Umbilical cord (tissue), 2 donors: ENCODE results near the gene TEX22. TPM values are rescaled to one million over a fixed set of nuclear protein-coding genes. Genes with fewer than 3 reads are reported as not detected.
"Not testable (repeated sequence)": the region's sequence is repeated elsewhere in the genome, so short reads cannot be mapped to it uniquely, and the experiment has no call there.

ENCODE experiments used
- DNase-seq: peaks from one replicate; pipeline ENCODE4 v3.0.0-alpha.2; 2015; ENCODE audit warnings: low spot score
- total RNA-seq: library from RNA; depleted of rRNA; stranded (reverse); fragments of >200 nt; gene quantifications from one replicate; pipeline ENCODE4 v1.2.3, GENCODE V29; 2014; ENCODE audit warnings: low replicate concordance; ENCODE audit not compliant: insufficient read depth

Gene TEX22
- not detected for total RNA-seq

DNA sequence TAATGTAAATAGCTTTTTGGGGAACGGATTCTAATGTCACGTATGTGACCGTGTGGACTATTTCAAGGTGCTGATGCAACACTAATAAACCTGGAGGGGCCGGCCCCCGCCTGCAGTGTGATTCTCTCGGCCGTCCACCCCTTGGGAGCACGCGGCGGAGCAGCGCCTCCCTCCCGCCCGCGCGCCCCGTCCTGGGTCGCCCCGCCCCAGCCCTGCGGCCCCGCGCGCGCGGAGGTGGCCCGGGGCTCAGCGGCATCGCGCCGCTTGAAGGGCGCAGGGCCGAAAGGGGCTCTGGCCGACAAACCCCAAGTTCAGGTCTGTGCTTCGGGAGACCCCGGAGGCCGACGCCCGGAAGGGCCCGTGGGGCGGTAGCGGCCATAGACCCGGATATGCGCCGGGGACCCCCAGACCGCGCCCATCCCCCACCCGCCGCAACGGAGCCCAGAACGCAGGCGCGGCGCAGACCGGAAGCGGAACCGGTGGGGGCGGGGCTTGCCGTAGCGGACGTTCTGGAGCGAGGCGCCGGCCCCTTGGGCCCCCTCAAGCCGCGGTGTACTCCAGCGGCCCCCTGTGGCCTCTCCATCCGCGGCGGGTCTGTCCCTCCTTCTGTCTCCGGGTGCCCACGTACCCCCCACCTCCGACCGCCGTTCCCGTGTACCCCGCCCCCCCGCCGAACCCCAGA is at the start of gene TEX22:
TSS of gene TEX22 (plus strand) at position 495 of the 682 bp plus-strand sequence. CDS start 803 bp downstream, outside the sequence.
- DNase-seq = peak; percentile 87

DNA sequence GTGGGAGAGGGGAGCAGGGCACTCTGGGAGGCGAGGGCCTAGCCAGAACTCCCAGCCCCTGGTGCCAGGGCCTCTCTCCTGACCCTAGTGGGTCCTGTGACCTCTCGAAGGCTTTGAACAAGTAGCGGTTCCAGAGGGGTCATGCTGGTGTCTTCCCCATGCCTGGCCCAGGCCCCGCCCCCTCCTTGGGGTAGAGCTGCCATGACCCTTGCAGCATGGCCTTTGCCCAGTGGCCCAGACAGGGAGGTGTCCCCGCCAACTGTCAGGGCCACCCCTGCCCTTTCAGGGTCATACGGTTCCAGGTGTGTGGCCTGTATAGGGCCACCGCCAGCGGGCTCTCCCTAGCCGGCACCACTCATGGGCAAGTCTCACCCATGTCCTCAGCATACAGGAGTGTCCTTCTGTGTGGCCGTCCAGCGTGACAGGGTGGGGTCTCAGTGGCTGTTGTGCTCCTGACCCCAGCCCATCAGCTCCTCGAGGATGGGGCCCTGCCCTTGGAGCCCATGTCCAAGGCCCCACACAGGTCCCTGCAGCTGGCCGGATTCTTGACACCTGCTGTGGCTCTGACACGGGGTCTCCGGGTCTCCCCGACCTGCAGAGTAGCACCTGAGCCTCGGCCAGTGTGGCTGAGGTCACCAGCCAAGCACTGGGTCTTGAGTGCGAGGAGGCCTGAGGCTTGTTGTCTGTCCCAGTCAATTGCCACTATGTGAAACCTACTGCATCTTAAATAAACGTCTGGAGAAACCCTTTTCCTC is 49.2 kb upstream of the TEX22 start:
- no peak for DNase-seq

DNA sequence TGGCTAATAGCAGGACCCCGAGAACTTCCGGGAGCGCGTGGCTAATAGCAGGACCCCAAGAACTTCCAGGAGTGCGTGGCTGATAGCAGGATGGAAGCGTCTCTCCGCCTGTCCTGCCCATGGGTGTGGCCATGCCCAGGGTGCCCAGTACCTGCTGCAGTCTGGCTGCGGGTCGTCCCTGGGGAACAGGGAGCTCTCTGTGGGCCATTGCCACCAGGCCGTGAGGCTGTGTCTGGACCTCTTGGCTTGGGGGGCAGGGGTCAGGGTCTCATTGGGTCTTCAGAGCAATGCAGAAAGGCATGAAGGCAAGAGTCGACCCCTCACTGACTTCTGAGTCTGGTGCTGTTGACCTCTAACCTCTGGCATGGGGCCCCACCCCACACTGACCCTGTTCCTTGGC is 48.3 kb upstream of the TEX22 start:
- no peak for DNase-seq

DNA sequence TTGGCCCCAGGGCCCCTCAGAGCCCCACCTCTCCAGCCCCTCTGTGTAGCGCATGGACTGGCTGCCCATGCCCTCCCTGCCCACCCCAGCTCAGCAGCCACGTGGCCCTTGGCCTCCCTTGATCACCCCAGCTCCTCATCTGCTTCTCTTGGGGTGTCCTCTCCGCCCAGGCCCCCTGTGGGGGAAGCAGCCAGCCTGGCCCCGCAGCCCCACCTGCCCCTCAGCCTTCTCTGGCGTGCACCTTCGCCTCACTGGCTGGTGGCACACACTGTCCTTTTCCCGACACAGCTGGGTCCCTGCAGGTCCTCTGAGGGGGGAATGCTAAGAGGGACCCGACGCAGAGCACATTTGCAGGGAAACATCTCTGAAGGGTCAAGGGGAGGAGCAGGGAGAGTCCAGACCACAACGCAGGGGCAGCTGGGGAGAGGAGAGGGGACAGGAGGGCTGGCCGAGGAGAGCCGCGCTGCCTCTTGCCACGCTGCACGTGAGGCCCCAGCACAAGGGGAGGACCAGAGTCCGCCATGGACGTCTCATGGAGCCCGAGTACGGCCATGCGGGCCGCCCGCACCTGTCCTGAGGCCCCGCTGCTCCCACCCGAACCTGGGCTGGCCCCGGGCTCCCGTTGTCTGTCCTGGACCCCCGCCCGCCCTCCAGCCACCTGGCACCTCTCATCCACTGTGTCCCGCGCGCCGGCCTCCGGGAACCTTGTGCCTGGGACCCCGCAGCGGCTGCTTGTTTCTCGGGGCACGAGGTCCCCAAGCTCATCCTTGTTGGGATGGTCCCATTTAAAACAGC is 47.7 kb upstream of the TEX22 start:
- DNase-seq = no peak

GRCh38 chr14:105351410-105351809 is 46.9 kb upstream of the TEX22 start:
- no peak for DNase-seq

GRCh38 chr14:105351920-105352851 is 46.2 kb upstream of the TEX22 start:
- peak; percentile 90 for DNase-seq

- no peak for DNase-seq
These were observed 45.2 kb upstream of the TEX22 start for GRCh38 chr14:105353136-105353535.

DNA sequence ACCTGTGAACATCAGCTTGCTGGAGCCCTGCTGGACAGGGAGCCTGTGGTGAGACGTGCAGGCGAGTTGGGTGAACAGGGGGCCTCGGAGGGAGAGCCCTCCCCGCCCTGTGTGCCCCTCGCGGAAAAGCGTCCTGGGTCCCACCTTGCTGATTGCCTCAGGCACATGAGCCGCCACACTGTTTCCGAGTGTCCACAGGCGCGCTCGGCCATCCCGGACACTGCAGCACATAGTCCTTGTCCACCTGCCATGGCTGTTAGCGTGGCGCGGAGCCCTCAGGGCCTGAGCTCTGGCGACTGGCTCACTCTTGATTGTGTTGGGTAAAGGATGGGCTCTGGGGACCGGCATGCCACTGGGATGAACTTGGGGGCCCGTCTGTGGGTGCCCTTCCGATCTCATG is 43.8 kb upstream of the TEX22 start:
- no peak for DNase-seq

DNA sequence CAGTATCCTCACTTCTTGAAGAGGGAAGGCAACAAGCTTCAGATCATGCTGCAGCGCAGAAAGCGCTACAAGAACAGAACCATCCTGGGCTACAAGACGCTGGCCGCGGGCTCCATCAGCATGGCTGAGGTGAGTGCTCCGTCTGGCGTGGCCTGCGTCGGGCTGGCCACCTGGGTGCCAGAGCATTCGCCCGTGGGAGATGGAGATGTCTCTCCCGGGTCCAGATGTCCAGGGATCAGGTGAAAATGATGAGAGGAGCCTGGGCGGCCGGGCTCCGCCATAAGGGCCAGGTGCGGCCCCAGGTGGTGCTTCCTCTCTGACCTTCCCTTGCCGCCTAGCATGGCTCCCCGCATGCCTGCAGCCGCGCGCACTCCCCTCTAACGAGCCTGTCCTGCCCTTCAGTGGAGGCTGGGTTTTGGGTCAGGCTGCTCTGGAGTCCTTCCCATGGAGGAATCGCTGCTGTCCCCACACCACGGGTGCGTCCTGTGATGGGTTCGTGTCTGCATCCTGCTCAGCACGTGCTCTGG is 43.2 kb upstream of the TEX22 start:
- DNase-seq = no peak

DNA sequence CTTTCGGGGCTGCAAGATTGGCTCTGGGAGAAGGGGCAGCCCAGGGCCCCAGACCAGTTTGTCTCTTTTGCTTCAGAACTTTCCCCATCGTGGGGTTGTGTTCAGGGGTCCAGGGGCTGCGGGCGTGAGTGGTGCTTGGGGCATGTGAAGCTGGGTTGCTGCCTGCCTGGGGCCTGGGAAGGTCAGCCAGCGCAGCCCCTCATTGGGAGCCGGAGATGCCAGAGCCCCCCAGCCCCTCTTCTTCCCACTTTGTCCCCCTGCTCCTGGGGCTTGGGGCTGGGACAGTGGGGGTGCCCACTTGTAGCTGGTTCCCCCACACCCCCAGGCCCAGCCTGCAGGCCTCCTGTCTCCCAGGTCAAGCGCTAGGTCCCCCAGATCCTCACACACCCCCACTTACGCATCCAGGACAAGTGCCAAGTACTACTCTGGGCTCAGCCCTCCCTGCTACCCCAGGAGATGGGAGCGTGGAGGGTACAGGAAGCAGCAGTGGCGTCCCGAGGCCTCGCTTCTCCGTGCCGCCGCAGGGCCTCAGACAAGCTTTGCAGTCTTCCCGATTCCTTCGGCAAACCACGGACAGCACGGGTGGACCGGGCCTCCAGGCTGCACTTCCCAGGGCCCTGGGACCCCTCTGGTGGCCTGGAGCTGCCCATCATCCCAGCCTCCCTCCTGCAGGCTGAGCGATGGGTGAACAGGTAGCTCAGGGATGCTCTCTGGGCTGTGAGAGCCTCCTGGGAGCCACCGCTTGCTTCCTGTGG is 42.3 kb upstream of the TEX22 start:
- DNase-seq = no peak

DNA sequence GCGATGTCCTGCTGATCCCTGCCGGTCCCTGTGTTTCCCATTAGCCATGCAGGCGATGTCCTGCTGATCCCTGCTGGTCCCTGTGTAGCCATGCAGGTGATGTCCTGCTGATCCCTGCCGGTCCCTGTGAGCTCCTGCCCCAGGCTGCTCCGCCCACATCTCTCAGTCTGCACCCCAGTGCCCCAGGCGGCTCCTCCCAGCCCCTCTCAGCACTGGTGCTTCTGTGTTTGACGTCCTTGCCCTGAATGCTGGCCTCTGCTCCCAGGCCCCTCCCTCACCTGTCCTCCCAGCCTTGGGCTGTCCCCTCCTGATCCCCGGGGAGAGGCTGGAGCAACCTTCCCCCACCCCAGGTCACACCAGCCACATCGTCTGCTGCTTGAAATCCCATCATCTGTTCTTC is 41.4 kb upstream of the TEX22 start:
- no peak for DNase-seq

- DNase-seq = no peak
These were observed 40.7 kb upstream of the TEX22 start for GRCh38 chr14:105357626-105358025.

GRCh38 chr14:105358140-105358846 is 40.0 kb upstream of the TEX22 start:
- DNase-seq = no peak

- no peak for DNase-seq
These were observed 39.4 kb upstream of the TEX22 start for GRCh38 chr14:105358943-105359342.

- DNase-seq = not testable (repeated sequence)
These were observed 36.9 kb upstream of the TEX22 start for GRCh38 chr14:105361412-105361811.

- DNase-seq = peak; percentile 28
These were observed 34.3 kb upstream of the TEX22 start for GRCh38 chr14:105363847-105364708.

DNA sequence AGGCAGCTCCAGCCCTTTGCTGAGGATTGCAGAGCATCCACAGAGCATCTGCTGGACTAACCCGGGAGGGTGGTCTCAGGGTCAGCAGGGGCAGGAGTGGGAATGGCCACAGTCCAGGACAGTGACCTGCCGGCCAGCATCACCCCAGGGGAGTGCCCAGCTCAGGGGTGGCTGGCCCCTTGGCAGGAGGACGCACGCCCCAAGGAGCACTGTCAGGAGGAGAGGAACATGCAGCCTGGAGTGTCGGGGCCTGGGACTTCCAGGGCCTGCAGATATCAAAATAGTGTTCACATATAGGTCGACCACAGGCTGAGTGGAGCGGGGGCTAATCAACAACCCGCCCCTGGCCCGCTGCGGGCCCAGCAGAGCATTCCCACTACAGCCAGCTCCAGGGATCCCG is 33.2 kb upstream of the TEX22 start:
- no peak for DNase-seq

DNA sequence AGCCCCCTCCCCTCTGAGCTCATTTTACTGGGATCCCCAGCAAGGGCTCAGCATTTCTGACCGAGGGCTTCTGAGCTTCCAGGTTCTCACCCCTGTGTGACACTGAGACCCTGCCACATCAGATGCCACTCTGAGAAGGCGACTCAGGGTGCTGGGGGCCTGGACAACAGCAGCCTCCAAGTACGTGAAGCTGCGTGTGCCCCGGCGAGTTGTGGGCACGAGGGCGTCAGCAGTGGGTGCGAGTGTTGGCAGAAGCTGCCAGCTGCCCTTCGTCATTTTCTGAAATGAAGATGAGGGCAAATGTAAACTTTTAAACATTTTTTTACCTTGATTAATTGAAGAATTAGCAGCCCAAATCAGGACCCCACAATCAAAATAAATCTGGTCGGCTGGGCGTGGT is 32.7 kb upstream of the TEX22 start:
- no peak for DNase-seq
